ENCODE results near the gene NEK6.
A peak's percentile ranks its signal among the peaks of the same experiment; 100 is the strongest.

Gene NEK6

DNA sequence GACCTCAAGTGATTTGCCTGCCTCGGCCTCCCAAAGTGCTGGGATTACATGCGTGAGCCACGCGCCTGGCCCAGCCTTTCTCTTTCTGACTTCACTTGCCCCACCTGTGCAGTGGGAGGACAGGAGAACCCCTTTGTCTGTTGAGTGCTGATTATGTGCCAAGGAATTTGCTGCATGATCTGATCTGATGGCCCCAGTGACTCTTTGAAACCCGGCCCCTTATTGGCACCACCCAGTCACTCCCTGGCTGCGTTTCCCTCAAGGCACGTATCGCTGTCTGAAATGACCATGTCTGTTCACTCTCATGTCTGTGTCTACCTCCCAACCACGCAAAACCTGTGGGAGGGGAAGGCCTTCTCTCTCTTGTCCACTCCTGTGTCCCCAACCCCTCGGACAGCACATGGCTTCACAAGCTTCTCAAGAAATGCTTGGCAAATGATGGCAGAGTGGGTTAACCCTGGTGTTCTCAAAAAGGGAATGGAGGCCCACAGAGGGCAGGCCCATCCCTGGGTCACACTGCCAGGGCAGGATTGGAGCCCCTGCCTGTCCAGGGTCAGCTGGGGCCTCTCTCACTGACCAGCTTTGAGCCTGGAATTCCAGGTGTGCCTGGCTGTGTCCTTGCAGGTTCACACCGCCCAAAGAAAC lies 21.9 kb downstream of the NEK6 start:
- Mint-ChIP-seq H3K4me1 (peaks cover 47% of the 10 kb centered on the region), H3K27ac (peak overlapping the region; percentile 83 to 98 (median 98))

GRCh38 chr9:124280176-124280691 lies 22.5 kb downstream of the NEK6 start:
- H3K27me3 Mint-ChIP-seq (ENCODE audit: low read depth) = no peaks in the 10 kb centered on the region
- TF ChIP-seq CTCF (IDR thresholded peaks at IDR 0.05; ENCODE audit: unreplicated experiment in 3 of 3) = no peak
- peak overlapping the region in 2 of 3 experiments; percentile 36 to 52 for H3K4me3 Mint-ChIP-seq
- peaks cover 53% of the 10 kb centered on the region for H3K4me1 Mint-ChIP-seq
- H3K36me3 Mint-ChIP-seq (ENCODE audit: low read depth) = peaks cover 4% of the 10 kb centered on the region
- peak overlapping the region; percentile 83 to 98 (median 98) for H3K27ac Mint-ChIP-seq
- H3K9me3 Mint-ChIP-seq = no peaks in the 10 kb centered on the region

More for the DNA sequence above, 21.9 kb downstream of the NEK6 start:
- Mint-ChIP-seq H3K9me3 (no peaks in the 10 kb centered on the region), H3K27me3 (ENCODE audit: low read depth) (no peaks in the 10 kb centered on the region), H3K36me3 (ENCODE audit: low read depth) (peaks cover 4% of the 10 kb centered on the region), H3K4me3 (no peak overlapping the region)
- TF ChIP-seq CTCF (IDR thresholded peaks at IDR 0.05; ENCODE audit: unreplicated experiment in 3 of 3) = no peak

- H3K36me3 Mint-ChIP-seq (ENCODE audit: low read depth) = peaks cover 4% of the 10 kb centered on the region
Observed at GRCh38 chr9:124281931-124282371, 24.2 kb downstream of the NEK6 start.

DNA sequence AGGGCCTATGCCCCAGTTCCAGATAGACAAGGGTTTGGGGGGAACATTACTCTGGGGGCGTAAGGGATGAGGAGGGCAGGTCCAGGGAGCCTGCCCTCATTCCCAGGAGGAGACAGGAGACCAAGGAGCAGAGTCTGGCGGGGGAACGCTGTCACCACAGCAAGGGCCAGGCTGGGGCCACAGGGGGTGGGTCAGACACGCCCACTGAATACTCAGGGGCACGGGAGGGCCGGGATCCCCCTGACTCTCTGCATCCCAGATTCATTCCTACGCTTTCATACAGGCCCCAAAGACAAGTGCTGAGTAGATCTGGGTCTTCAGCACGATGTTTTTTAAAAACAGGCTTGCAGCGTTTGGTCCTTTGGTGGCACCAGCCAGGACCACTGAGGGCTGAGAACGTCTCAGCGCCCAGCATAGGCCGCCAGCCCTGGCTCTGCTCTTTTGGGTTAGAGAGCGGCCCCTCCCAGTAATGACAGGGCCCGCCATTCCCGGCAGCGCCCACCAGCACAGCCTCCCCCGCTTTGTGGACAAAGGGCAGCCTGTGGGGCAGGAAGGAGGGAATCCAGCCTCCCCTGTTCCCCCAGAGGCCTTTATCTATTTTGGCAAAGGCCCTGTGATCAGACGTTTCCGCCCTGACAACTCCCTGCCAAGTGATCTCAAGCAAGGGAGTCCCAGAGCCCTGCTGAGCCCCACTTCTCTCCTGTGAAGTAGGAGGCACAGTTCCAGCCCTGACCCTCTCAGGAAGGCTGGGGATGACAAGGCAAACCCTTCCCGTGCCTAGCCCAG lies 24.9 kb downstream of the NEK6 start:
- H3K27ac Mint-ChIP-seq = peak overlapping the region; percentile 87 to 98 (median 96)
- no peak for TF ChIP-seq CTCF (IDR thresholded peaks at IDR 0.05; ENCODE audit: unreplicated experiment in 3 of 3)
- peak overlapping the region in 2 of 3 experiments; percentile 41 to 57 for H3K4me3 Mint-ChIP-seq
- H3K9me3 Mint-ChIP-seq = no peaks in the 10 kb centered on the region
- peaks cover 4% of the 10 kb centered on the region for H3K36me3 Mint-ChIP-seq (ENCODE audit: low read depth)
- H3K27me3 Mint-ChIP-seq (ENCODE audit: low read depth) = no peaks in the 10 kb centered on the region
- H3K4me1 Mint-ChIP-seq = peaks cover 68% of the 10 kb centered on the region

More at GRCh38 chr9:124281931-124282371, 24.2 kb downstream of the NEK6 start:
- TF ChIP-seq CTCF (IDR thresholded peaks at IDR 0.05; ENCODE audit: unreplicated experiment in 3 of 3) = no peak
- H3K9me3 Mint-ChIP-seq = no peaks in the 10 kb centered on the region
- H3K27ac Mint-ChIP-seq = peak overlapping the region; percentile 87 to 98 (median 96)
- H3K27me3 Mint-ChIP-seq (ENCODE audit: low read depth) = no peaks in the 10 kb centered on the region
- no peak overlapping the region for H3K4me3 Mint-ChIP-seq
- peaks cover 64% of the 10 kb centered on the region for H3K4me1 Mint-ChIP-seq

- H3K27me3 Mint-ChIP-seq (ENCODE audit: low read depth) = no peaks in the 10 kb centered on the region
- peaks cover 65% of the 10 kb centered on the region for H3K4me1 Mint-ChIP-seq
- peaks cover 4% of the 10 kb centered on the region for H3K36me3 Mint-ChIP-seq (ENCODE audit: low read depth)
- H3K4me3 Mint-ChIP-seq = peak overlapping the region in 2 of 3 experiments; percentile 41 to 57
- no peak for TF ChIP-seq CTCF (IDR thresholded peaks at IDR 0.05; ENCODE audit: unreplicated experiment in 3 of 3)
- peak overlapping the region; percentile 87 to 98 (median 96) for H3K27ac Mint-ChIP-seq
- no peaks in the 10 kb centered on the region for H3K9me3 Mint-ChIP-seq
Observed at GRCh38 chr9:124283228-124283814, 25.6 kb downstream of the NEK6 start.
